A204.1 (cell line): ENCODE results near the gene PAQR7.

ENCODE experiments used
- FAIRE-seq: peaks from 2 replicates; lab custom pipeline; 2012; peaks lifted over from hg19 to GRCh38; lab: Jason Lieb, UNC

PAQR7 gene

GRCh38 chr1:25872713-25873112 lies 2.8 kb downstream of the PAQR7 start:
- FAIRE-seq = no peak

- no peak for FAIRE-seq
Observed at GRCh38 chr1:25871704-25872494, 3.6 kb downstream of the PAQR7 start.

GRCh38 chr1:25871086-25871703 lies 4.3 kb downstream of the PAQR7 start:
- no peak for FAIRE-seq

- FAIRE-seq = no peak
Observed at GRCh38 chr1:25870614-25871013, 4.9 kb downstream of the PAQR7 start.

GRCh38 chr1:25869909-25870606 lies 5.5 kb downstream of the PAQR7 start:
- no peak for FAIRE-seq

- FAIRE-seq = no peak
Observed at GRCh38 chr1:25867210-25867991, 8.1 kb downstream of the PAQR7 start.

GRCh38 chr1:25866288-25866687 lies 9.2 kb downstream of the PAQR7 start:
- FAIRE-seq = no peak

- FAIRE-seq = no peak
Observed at GRCh38 chr1:25864434-25864833, 11.1 kb downstream of the PAQR7 start.

GRCh38 chr1:25863486-25864262 lies 11.8 kb downstream of the PAQR7 start:
- no peak for FAIRE-seq

GRCh38 chr1:25862785-25863485 lies 12.6 kb downstream of the PAQR7 start:
- no peak for FAIRE-seq

GRCh38 chr1:25861316-25862286 lies 13.9 kb downstream of the PAQR7 start:
- FAIRE-seq = no peak

GRCh38 chr1:25858906-25859789 lies 16.4 kb downstream of the PAQR7 start, which contains the start of gene AUNIP:
Gene AUNIP (minus strand): TSS chr1:25859457. CDS start chr1:25859357, 100 bp downstream.
- FAIRE-seq = no peak

- no peak for FAIRE-seq
Observed at GRCh38 chr1:25858494-25858893, 17.0 kb downstream of the PAQR7 start.

- no peak for FAIRE-seq
Observed at GRCh38 chr1:25856856-25857255, 18.7 kb downstream of the PAQR7 start.

GRCh38 chr1:25854554-25854953 lies 21.0 kb downstream of the PAQR7 start:
- no peak for FAIRE-seq

GRCh38 chr1:25848531-25848930 lies 27.0 kb downstream of the PAQR7 start:
- no peak for FAIRE-seq

GRCh38 chr1:25847929-25848328 lies 27.6 kb downstream of the PAQR7 start:
- no peak for FAIRE-seq

GRCh38 chr1:25845664-25846063 lies 29.8 kb downstream of the PAQR7 start:
- FAIRE-seq = no peak
